ENCODE results near the gene GHRH.

DNA sequence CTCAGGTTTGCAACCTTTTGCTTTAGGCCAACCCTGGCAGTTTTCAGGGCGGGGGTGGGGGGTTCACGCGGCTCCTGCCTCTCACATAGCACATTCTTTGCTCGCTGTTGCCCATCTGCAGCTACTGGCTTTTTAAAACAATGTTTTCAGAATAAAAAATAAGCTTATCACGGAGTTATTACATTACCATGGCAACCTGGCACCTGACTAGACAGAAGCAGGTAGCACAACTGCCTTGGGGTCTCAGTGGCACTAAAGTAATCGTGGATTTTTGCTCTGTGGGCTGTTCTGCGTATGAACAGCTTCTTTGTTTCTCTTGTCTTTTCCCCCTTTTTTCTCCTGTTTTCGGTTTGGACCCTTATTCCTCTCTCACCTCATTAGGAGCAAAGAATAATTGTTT, 18.8 kb upstream of the GHRH start:
- TF ChIP-seq, protein P1, sequence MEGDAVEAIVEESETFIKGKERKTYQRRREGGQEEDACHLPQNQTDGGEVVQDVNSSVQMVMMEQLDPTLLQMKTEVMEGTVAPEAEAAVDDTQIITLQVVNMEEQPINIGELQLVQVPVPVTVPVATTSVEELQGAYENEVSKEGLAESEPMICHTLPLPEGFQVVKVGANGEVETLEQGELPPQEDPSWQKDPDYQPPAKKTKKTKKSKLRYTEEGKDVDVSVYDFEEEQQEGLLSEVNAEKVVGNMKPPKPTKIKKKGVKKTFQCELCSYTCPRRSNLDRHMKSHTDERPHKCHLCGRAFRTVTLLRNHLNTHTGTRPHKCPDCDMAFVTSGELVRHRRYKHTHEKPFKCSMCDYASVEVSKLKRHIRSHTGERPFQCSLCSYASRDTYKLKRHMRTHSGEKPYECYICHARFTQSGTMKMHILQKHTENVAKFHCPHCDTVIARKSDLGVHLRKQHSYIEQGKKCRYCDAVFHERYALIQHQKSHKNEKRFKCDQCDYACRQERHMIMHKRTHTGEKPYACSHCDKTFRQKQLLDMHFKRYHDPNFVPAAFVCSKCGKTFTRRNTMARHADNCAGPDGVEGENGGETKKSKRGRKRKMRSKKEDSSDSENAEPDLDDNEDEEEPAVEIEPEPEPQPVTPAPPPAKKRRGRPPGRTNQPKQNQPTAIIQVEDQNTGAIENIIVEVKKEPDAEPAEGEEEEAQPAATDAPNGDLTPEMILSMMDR (IDR thresholded peaks at IDR 0.05), result no peak
- no peak for TF ChIP-seq POLR2A (IDR thresholded peaks at IDR 0.05)
